ENCODE results near the gene TIMP3. TPM values are rescaled to one million over a fixed set of nuclear protein-coding genes. Genes with fewer than 3 reads are reported as not detected.

Gene TIMP3
- total and polyA plus RNA-seq, 2 donors (not counting 1 experiment from before 2014, with no cell fraction given): 242 to 375 TPM

DNA sequence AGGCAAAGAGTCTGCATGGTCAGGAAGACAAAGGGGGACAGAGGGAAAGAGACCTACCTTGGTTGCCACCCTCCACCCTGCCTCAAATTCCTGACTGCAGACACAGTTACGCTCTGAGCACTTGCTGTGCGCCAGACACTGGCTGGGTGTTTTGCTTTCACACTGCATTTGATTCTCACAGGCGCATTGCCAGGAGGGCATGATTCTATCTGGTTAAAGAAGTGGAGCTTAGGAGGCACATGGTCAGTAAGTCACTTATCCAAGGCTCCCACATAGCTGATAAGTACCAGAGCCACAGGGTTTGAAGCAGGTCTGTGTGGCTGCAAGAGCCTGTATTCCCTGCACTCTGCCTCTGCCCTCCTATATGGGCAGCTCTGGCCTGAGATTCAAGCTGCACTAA lies 103.9 kb downstream of the TIMP3 start:
- Histone ChIP-seq H2AFZ (ENCODE audit: low read length) (no peak overlapping the region), H3K9me3 (ENCODE audit: control insufficient read depth, insufficient read depth, low read depth, low read length) (no peaks in the 10 kb centered on the region), H3K36me3 (ENCODE audit: control insufficient read depth, insufficient read depth, low read length) (no peaks in the 10 kb centered on the region), H3K27me3 (ENCODE audit: control insufficient read depth, insufficient read depth, low read length) (no peaks in the 10 kb centered on the region), H4K20me1 (ENCODE audit: control insufficient read depth, extremely low read depth, insufficient read depth, low read length) (no peaks in the 10 kb centered on the region), H3K4me2 (ENCODE audit: extremely low read depth, insufficient read depth, low read length) (no peak overlapping the region), H3K4me3 (replicated peaks in 1 of 4; ENCODE audit: control extremely low read depth in 1 of 4, insufficient read depth in 1 of 4, low read depth in 3 of 4, low read length in 4 of 4) (no peak overlapping the region), H3K27ac (ENCODE audit: insufficient read depth, low read length) (no peak overlapping the region), H3K4me1 (ENCODE audit: control insufficient read depth, extremely low read depth, insufficient read depth, low read length) (no peaks in the 10 kb centered on the region), H3K79me2 (ENCODE audit: control insufficient read depth, insufficient read depth, low read length) (no peaks in the 10 kb centered on the region), H3K9ac (ENCODE audit: insufficient read depth, low read length) (no peak overlapping the region)
- TF ChIP-seq, protein P1, sequence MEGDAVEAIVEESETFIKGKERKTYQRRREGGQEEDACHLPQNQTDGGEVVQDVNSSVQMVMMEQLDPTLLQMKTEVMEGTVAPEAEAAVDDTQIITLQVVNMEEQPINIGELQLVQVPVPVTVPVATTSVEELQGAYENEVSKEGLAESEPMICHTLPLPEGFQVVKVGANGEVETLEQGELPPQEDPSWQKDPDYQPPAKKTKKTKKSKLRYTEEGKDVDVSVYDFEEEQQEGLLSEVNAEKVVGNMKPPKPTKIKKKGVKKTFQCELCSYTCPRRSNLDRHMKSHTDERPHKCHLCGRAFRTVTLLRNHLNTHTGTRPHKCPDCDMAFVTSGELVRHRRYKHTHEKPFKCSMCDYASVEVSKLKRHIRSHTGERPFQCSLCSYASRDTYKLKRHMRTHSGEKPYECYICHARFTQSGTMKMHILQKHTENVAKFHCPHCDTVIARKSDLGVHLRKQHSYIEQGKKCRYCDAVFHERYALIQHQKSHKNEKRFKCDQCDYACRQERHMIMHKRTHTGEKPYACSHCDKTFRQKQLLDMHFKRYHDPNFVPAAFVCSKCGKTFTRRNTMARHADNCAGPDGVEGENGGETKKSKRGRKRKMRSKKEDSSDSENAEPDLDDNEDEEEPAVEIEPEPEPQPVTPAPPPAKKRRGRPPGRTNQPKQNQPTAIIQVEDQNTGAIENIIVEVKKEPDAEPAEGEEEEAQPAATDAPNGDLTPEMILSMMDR (conservative IDR thresholded peaks at IDR 0.05 in 1 of 2, IDR thresholded peaks at IDR 0.05 in 1 of 2; ENCODE audit: low read depth in 1 of 2, low read length in 2 of 2): no peak
- TF ChIP-seq EZH2 (IDR thresholded peaks at IDR 0.05; ENCODE audit: low read length, missing control alignments): no peak
- DNase-seq (ENCODE audit: low read depth in 2 of 2): peak in 1 of 2 donors; percentile 31

DNA sequence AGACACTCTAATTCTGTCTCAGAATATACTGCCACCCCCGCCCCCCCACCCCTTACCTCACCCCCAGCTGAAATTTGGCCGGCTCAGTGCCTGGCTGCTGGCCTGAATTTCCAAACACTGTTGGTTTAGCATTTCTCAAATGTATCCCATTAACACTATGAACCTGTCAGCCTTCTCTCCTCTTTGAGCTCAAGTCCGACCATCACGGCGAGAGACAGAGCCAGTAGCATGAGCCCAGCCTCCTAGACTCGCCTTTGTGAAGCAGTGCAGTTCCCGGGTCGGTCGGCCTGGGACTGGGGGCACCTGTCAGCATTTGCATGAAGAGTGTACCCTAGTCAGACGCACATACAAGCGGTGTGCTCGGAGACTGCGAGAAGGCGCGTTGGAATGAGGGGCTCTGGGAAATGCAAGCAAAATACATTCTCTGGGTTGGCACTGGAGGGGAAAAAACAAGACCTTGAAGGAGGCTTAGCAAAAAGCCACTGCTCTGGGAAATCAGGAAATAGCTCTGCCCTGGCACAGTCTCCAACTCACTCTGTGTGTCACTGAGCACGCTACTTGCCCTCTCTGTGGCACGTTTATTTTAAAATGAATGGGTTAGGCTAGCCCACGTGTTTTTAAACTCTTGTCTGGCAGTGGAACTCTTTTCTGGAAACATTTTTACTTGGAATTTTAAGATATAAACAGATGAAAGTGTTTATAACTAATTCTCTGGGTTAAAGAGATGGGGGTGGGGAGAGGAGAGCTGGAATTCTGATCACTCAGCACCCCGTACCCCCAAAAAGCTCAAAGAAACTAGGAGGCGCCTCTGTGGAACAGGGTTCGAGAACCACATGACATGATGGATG lies 108.3 kb downstream of the TIMP3 start:
- Histone ChIP-seq H2AFZ (ENCODE audit: low read length) (no peak overlapping the region), H3K36me3 (ENCODE audit: control insufficient read depth, insufficient read depth, low read length) (no peaks in the 10 kb centered on the region), H4K20me1 (ENCODE audit: control insufficient read depth, extremely low read depth, insufficient read depth, low read length) (no peaks in the 10 kb centered on the region), H3K4me1 (ENCODE audit: control insufficient read depth, extremely low read depth, insufficient read depth, low read length) (no peaks in the 10 kb centered on the region), H3K4me3 (replicated peaks in 1 of 4; ENCODE audit: control extremely low read depth in 1 of 4, insufficient read depth in 1 of 4, low read depth in 3 of 4, low read length in 4 of 4) (no peak overlapping the region), H3K9ac (ENCODE audit: insufficient read depth, low read length) (no peak overlapping the region), H3K4me2 (ENCODE audit: extremely low read depth, insufficient read depth, low read length) (no peak overlapping the region), H3K9me3 (ENCODE audit: control insufficient read depth, insufficient read depth, low read depth, low read length) (no peaks in the 10 kb centered on the region), H3K79me2 (ENCODE audit: control insufficient read depth, insufficient read depth, low read length) (no peaks in the 10 kb centered on the region), H3K27me3 (ENCODE audit: control insufficient read depth, insufficient read depth, low read length) (no peaks in the 10 kb centered on the region), H3K27ac (ENCODE audit: insufficient read depth, low read length) (no peak overlapping the region)
- DNase-seq (ENCODE audit: low read depth in 2 of 2): no peak
- TF ChIP-seq EZH2 (IDR thresholded peaks at IDR 0.05; ENCODE audit: low read length, missing control alignments): no peak
- TF ChIP-seq, protein P1 (conservative IDR thresholded peaks at IDR 0.05 in 1 of 2, IDR thresholded peaks at IDR 0.05 in 1 of 2; ENCODE audit: low read depth in 1 of 2, low read length in 2 of 2): no peak

DNA sequence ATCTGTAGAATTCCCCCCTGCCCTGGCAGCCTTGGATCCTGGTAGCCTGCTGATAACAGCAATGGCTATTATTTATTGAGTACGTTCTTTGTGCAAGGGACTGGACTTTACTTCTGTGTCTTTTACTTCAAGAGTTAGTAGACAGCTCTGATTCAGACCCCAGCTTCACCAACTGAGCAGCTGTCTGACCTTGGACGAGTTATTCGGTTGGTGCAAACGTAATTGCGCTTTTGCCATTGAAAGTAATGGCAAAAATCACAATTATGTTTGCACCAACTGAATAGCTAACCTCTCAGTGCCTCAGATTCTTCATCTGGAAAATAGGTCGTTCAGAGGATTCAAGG lies 108.9 kb downstream of the TIMP3 start:
- TF ChIP-seq EZH2 (IDR thresholded peaks at IDR 0.05; ENCODE audit: low read length, missing control alignments): no peak
- TF ChIP-seq, protein P1 (conservative IDR thresholded peaks at IDR 0.05 in 1 of 2, IDR thresholded peaks at IDR 0.05 in 1 of 2; ENCODE audit: low read depth in 1 of 2, low read length in 2 of 2): no peak

More for the DNA sequence above, 108.9 kb downstream of the TIMP3 start:
- Histone ChIP-seq H3K4me3 (replicated peaks in 1 of 4; ENCODE audit: control extremely low read depth in 1 of 4, insufficient read depth in 1 of 4, low read depth in 3 of 4, low read length in 4 of 4) (no peak overlapping the region), H3K79me2 (ENCODE audit: control insufficient read depth, insufficient read depth, low read length) (no peaks in the 10 kb centered on the region), H4K20me1 (ENCODE audit: control insufficient read depth, extremely low read depth, insufficient read depth, low read length) (no peaks in the 10 kb centered on the region), H3K4me1 (ENCODE audit: control insufficient read depth, extremely low read depth, insufficient read depth, low read length) (no peaks in the 10 kb centered on the region), H2AFZ (ENCODE audit: low read length) (no peak overlapping the region), H3K4me2 (ENCODE audit: extremely low read depth, insufficient read depth, low read length) (no peak overlapping the region), H3K27me3 (ENCODE audit: control insufficient read depth, insufficient read depth, low read length) (no peaks in the 10 kb centered on the region), H3K9me3 (ENCODE audit: control insufficient read depth, insufficient read depth, low read depth, low read length) (no peaks in the 10 kb centered on the region), H3K36me3 (ENCODE audit: control insufficient read depth, insufficient read depth, low read length) (no peaks in the 10 kb centered on the region), H3K27ac (ENCODE audit: insufficient read depth, low read length) (no peak overlapping the region), H3K9ac (ENCODE audit: insufficient read depth, low read length) (no peak overlapping the region)
- no peak for DNase-seq (ENCODE audit: low read depth in 2 of 2)
